HepG2 (cell line): Measurements from ENCODE around the gene UNC13D. TPM values are rescaled to one million over a fixed set of nuclear protein-coding genes. Genes with fewer than 3 reads are reported as not detected.

Source experiments
- AGO2 ChIP-seq: fragments of 200-400 bp; formaldehyde crosslinking; optimal IDR thresholded peaks from 2 replicates; pipeline ENCODE3; 2017; ENCODE audit warnings: mild to moderate bottlenecking, low read depth, low read length, moderate library complexity
- ISL2 ChIP-seq: sonication (generic); formaldehyde crosslinking; IDR thresholded peaks from 2 replicates; pipeline ENCODE4 v1.5.0; 2020; ENCODE audit warnings: missing genetic modification reagents
- NR1H2 ChIP-seq: sonication (generic); formaldehyde crosslinking; IDR thresholded peaks from 2 replicates; pipeline ENCODE4 v1.8.1; 2022; ENCODE audit warnings: low read depth, missing genetic modification reagents, borderline replicate concordance
- NR2F6 ChIP-seq, 2 experiments: IDR thresholded peaks; 2 replicates each; pipeline ENCODE4 v1.6.1; 2016; ENCODE audit warnings: antibody characterized with exemption in 1 of 2, mild to moderate bottlenecking in 1 of 2
- SAP130 ChIP-seq: IDR thresholded peaks from 2 replicates; pipeline ENCODE4 v1.6.1; 2016; ENCODE audit warnings: low read depth
- SIN3A ChIP-seq: IDR thresholded peaks from 2 replicates; pipeline ENCODE4 v1.6.1; 2011; ENCODE audit warnings: low read depth, mild to moderate bottlenecking, control low read depth, low read length, borderline replicate concordance
- SNAI1 ChIP-seq: sonication (generic); formaldehyde crosslinking; IDR thresholded peaks from 2 replicates; pipeline ENCODE4 v1.5.0; 2020; ENCODE audit warnings: mild to moderate bottlenecking, missing genetic modification reagents, borderline replicate concordance
- XRCC5 ChIP-seq: fragments of 200-400 bp; formaldehyde crosslinking; optimal IDR thresholded peaks from 2 replicates; pipeline ENCODE3; 2017; ENCODE audit warnings: mild to moderate bottlenecking, low read length
- ZBTB4 ChIP-seq: sonication (generic); formaldehyde crosslinking; IDR thresholded peaks from 2 replicates; pipeline ENCODE4 v1.4.0; 2020; ENCODE audit warnings: missing genetic modification reagents, mild to moderate bottlenecking, borderline replicate concordance
- ZFYVE20 ChIP-seq: sonication (generic); formaldehyde crosslinking; IDR thresholded peaks from 2 replicates; pipeline ENCODE4 v1.8.0; 2023; ENCODE audit warnings: low read depth, mild to moderate bottlenecking, moderate library complexity, missing genetic modification reagents, borderline replicate concordance
- ZNF282 ChIP-seq: fragments of 450-650 bp; IDR thresholded peaks from 2 replicates; pipeline ENCODE4 v1.6.1; 2018; ENCODE audit not compliant: partially characterized antibody
- ZNF30 ChIP-seq: sonication (generic); formaldehyde crosslinking; IDR thresholded peaks from 2 replicates; pipeline ENCODE4 v1.5.0; 2020; ENCODE audit warnings: mild to moderate bottlenecking, missing genetic modification reagents
- ZNF331 ChIP-seq: sonication (generic); formaldehyde crosslinking; IDR thresholded peaks from 2 replicates; pipeline ENCODE4 v1.4.0; 2020; ENCODE audit warnings: missing genetic modification reagents
- ZNF335 ChIP-seq: sonication (generic); formaldehyde crosslinking; IDR thresholded peaks from 2 replicates; pipeline ENCODE4 v1.4.0; 2020; ENCODE audit warnings: missing genetic modification reagents
- ZNF619 ChIP-seq: sonication (generic); formaldehyde crosslinking; IDR thresholded peaks from 2 replicates; pipeline ENCODE4 v1.4.0; 2020; ENCODE audit warnings: mild to moderate bottlenecking, missing genetic modification reagents
- ZNF703 ChIP-seq: sonication (generic); formaldehyde crosslinking; IDR thresholded peaks from 2 replicates; pipeline ENCODE4 v1.5.1; 2020; ENCODE audit warnings: missing genetic modification reagents, mild to moderate bottlenecking, moderate library complexity, borderline replicate concordance
- ZNF713 ChIP-seq: sonication (generic); formaldehyde crosslinking; IDR thresholded peaks from 2 replicates; pipeline ENCODE4 v1.4.0; 2020; ENCODE audit warnings: mild to moderate bottlenecking, missing genetic modification reagents
- ZNF724P ChIP-seq: sonication (generic); formaldehyde crosslinking; IDR thresholded peaks from 2 replicates; pipeline ENCODE4 v1.8.0; 2022; ENCODE audit warnings: missing genetic modification reagents, borderline replicate concordance
- ZNF746 ChIP-seq: sonication (generic); formaldehyde crosslinking; IDR thresholded peaks from 2 replicates; pipeline ENCODE4 v1.8.0; 2022; ENCODE audit warnings: mild to moderate bottlenecking, missing genetic modification reagents
- polyA plus RNA-seq, 8 experiments: library from polyadenylated mRNA; depleted of rRNA in 3 of 8; stranded (reverse) in 7 of 8; unstranded in 1 of 8; fragments of >200 nt; fragmentation: Illumina TruSeq in 4 of 8; extraction: Trizol in 4 of 8; gene quantifications; 2 replicates each; pipeline versions ENCODE4 v1.2.1 to v1.2.3, GENCODE V29; 2011 to 2016; ENCODE audit warnings: low read depth in 4 of 8, missing spikeins in 1 of 8, mixed read lengths in 1 of 8; ENCODE audit not compliant: insufficient read depth in 1 of 8
- total RNA-seq, 5 experiments: library from RNA; depleted of rRNA; stranded (reverse); fragments of >200 nt; fragmentation: Illumina TruSeq; extraction: Trizol; gene quantifications; 2 replicates each; pipeline ENCODE4 v1.2.3, GENCODE V29; 2016; ENCODE audit warnings: low read depth in 1 of 5
- TF ChIP-seq, protein P1 (sequence below): IDR thresholded peaks from 2 replicates; pipeline ENCODE4 v1.6.1; 2018; ENCODE audit warnings: missing genetic modification reagents
- TF ChIP-seq, protein P2 (sequence below): sonication (generic); formaldehyde crosslinking; conservative IDR thresholded peaks from 2 replicates; pipeline ENCODE4 v1.4.0; 2020; ENCODE audit warnings: mild to moderate bottlenecking, missing genetic modification reagents, moderate library complexity

The UNC13D gene
- total and polyA plus RNA-seq, 2 of the 13 experiments (the other 11 are each of a cell fraction or from before 2014, with no cell fraction given) = 29.7 to 42.7 TPM

GRCh38 chr17:75891605-75892555, 47.7 kb upstream of the UNC13D start (continued):
- TF ChIP-seq ISL2 (CRISPR knock-in tag) = peak; percentile 88
- 0 out of 2 replicates have a peak, but pooled peaks have one; percentile 71 for TF ChIP-seq SNAI1 (CRISPR knock-in tag)
- peak; percentile 56; the same call in 1 of the 2 replicates for TF ChIP-seq SIN3A
- no peak; the same call in 1 of the 2 replicates for TF ChIP-seq ZFYVE20 (CRISPR knock-in tag)
- no peak for TF ChIP-seq ZNF713
- TF ChIP-seq ZBTB4 (CRISPR knock-in tag) = peak; percentile 97; the same call in 1 of the 2 replicates
- peak; percentile 63 for TF ChIP-seq ZNF30 (CRISPR knock-in tag)
- no peak for TF ChIP-seq NR1H2
- TF ChIP-seq NR2F6 (IDR thresholded peaks at IDR 0.05) = peak; percentile 93
- peak; percentile 93 for TF ChIP-seq NR2F6 (CRISPR knock-in tag; IDR thresholded peaks at IDR 0.05)
- TF ChIP-seq XRCC5 = peak; percentile 23
- TF ChIP-seq, protein P1, sequence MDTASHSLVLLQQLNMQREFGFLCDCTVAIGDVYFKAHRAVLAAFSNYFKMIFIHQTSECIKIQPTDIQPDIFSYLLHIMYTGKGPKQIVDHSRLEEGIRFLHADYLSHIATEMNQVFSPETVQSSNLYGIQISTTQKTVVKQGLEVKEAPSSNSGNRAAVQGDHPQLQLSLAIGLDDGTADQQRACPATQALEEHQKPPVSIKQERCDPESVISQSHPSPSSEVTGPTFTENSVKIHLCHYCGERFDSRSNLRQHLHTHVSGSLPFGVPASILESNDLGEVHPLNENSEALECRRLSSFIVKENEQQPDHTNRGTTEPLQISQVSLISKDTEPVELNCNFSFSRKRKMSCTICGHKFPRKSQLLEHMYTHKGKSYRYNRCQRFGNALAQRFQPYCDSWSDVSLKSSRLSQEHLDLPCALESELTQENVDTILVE (CRISPR knock-in tag) = peak; percentile 38; the same call in 1 of the 2 replicates
- TF ChIP-seq ZNF724P (CRISPR knock-in tag) = no peak
- TF ChIP-seq ZNF282 = no peak
- peak; percentile 80 for TF ChIP-seq SAP130 (CRISPR knock-in tag)
- TF ChIP-seq ZNF331 (CRISPR knock-in tag) = peak; percentile 83
- TF ChIP-seq, protein P2, sequence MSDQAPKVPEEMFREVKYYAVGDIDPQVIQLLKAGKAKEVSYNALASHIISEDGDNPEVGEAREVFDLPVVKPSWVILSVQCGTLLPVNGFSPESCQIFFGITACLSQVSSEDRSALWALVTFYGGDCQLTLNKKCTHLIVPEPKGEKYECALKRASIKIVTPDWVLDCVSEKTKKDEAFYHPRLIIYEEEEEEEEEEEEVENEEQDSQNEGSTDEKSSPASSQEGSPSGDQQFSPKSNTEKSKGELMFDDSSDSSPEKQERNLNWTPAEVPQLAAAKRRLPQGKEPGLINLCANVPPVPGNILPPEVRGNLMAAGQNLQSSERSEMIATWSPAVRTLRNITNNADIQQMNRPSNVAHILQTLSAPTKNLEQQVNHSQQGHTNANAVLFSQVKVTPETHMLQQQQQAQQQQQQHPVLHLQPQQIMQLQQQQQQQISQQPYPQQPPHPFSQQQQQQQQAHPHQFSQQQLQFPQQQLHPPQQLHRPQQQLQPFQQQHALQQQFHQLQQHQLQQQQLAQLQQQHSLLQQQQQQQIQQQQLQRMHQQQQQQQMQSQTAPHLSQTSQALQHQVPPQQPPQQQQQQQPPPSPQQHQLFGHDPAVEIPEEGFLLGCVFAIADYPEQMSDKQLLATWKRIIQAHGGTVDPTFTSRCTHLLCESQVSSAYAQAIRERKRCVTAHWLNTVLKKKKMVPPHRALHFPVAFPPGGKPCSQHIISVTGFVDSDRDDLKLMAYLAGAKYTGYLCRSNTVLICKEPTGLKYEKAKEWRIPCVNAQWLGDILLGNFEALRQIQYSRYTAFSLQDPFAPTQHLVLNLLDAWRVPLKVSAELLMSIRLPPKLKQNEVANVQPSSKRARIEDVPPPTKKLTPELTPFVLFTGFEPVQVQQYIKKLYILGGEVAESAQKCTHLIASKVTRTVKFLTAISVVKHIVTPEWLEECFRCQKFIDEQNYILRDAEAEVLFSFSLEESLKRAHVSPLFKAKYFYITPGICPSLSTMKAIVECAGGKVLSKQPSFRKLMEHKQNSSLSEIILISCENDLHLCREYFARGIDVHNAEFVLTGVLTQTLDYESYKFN (CRISPR knock-in tag) = peak; percentile 92
- TF ChIP-seq ZNF619 (CRISPR knock-in tag) = no peak
- no peak for TF ChIP-seq ZNF703
- TF ChIP-seq ZNF746 (CRISPR knock-in tag) = peak; percentile 78; the same call in 1 of the 2 replicates
- peak; percentile 75; the same call in 1 of the 2 replicates for TF ChIP-seq ZNF335
- peak; percentile 93 for TF ChIP-seq AGO2
